GM18951 (cell line): ENCODE measurements around the gene MRPL2.
"Not testable (repeated sequence)": the region's sequence is repeated elsewhere in the genome, so short reads cannot be mapped to it uniquely, and the experiment has no call there.

Experiments used
- POLR2A ChIP-seq: IDR thresholded peaks from 4 replicates; pipeline ENCODE4 v1.6.1; 2011; ENCODE audit warnings: mild to moderate bottlenecking; ENCODE audit not compliant: insufficient read length, insufficient read depth; ENCODE audit errors: extremely low read depth
- in situ Hi-C: fragments of 300-500 bp; cut with MboI; formaldehyde crosslinking; loops from one replicate; pipeline ENCODE4 v1.12.0; 2022; ENCODE audit warnings: low sequenced_read_pairs, mixed read lengths, inconsistent platforms; ENCODE audit not compliant: unreplicated experiment

Gene MRPL2

GRCh38 chr6:43053545-43054205, 5.6 kb downstream of the MRPL2 start, which contains the start of gene CUL7:
Gene CUL7 (minus strand): TSS chr6:43053851. CDS start chr6:43052788, 1,063 bp downstream.
- peak; percentile 96 for TF ChIP-seq POLR2A
- in situ Hi-C loops = no loop called here

GRCh38 chr6:43052842-43053544, 6.2 kb downstream of the MRPL2 start:
- in situ Hi-C loops = no loop called here
- TF ChIP-seq POLR2A = no peak

- TF ChIP-seq POLR2A = no peak
- in situ Hi-C loops = no loop called here
These were observed 6.9 kb downstream of the MRPL2 start for GRCh38 chr6:43052225-43052841.

- in situ Hi-C loops = no loop called here
These were observed 8.3 kb downstream of the MRPL2 start for GRCh38 chr6:43050981-43051380.

GRCh38 chr6:43047998-43048397, 11.2 kb downstream of the MRPL2 start:
- in situ Hi-C loops = no loop called here
- TF ChIP-seq POLR2A = no peak

More at GRCh38 chr6:43050981-43051380, 8.3 kb downstream of the MRPL2 start:
- TF ChIP-seq POLR2A = no peak

- TF ChIP-seq POLR2A = no peak
- in situ Hi-C loops = no loop called here
These were observed 13.8 kb downstream of the MRPL2 start for GRCh38 chr6:43045371-43045930.

GRCh38 chr6:43043310-43043709, 15.9 kb downstream of the MRPL2 start:
- in situ Hi-C loops = no loop called here
- no peak for TF ChIP-seq POLR2A

- in situ Hi-C loops = not testable (repeated sequence)
These were observed 17.8 kb downstream of the MRPL2 start for GRCh38 chr6:43041475-43041874.

- no peak for TF ChIP-seq POLR2A
- in situ Hi-C loops = no loop called here
These were observed 18.5 kb downstream of the MRPL2 start for GRCh38 chr6:43040542-43041257.

- TF ChIP-seq POLR2A = no peak
- in situ Hi-C loops = no loop called here
These were observed 20.5 kb downstream of the MRPL2 start for GRCh38 chr6:43038727-43039126.

- TF ChIP-seq POLR2A = no peak
- in situ Hi-C loops = no loop called here
These were observed 21.5 kb downstream of the MRPL2 start for GRCh38 chr6:43037706-43038105.

- in situ Hi-C loops = no loop called here
- no peak for TF ChIP-seq POLR2A
These were observed 22.0 kb downstream of the MRPL2 start for GRCh38 chr6:43037197-43037596.

- in situ Hi-C loops = no loop called here
- TF ChIP-seq POLR2A = no peak
These were observed 22.5 kb downstream of the MRPL2 start for GRCh38 chr6:43036712-43037111.
